ENCODE measurements around the gene USP2. TPM values are rescaled to one million over a fixed set of nuclear protein-coding genes. Genes with fewer than 3 reads are reported as not detected.
A peak's percentile ranks its signal among the peaks of the same experiment; 100 is the strongest.

The USP2 gene
- total and polyA plus RNA-seq, 4 experiments from 2014 or later: 0.17 to 0.22 (median 0.21) TPM; not detected in 1

DNA sequence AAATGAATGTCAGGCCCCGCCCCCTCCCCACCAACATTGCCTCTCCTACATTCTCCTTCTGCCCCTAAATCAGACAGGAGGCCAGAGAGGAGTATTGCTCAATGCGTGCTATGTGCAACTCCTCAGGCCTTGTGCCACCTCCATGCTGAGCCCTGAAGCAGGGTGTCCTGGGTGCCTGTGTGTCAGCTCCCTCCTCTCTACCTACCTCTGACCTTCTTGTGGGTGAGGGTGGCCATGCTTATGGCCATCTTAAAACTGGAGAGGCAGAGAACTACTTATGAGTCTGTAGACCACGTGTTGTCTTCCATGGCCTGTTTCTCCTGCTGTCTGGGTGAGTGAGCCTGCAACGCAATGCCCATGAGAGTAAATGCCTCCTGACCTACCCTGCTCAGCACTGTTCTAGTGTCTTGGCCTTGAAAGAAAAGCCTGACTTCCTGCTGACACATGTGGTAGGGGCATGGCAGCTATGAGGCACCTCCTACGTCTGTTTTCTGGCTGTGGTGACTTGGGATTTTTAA is 75.1 kb downstream of the USP2 start:
- H3K4me3 ChIP-seq (ENCODE audit: low read length in 2 of 2): no peak overlapping the region
- POLR2A ChIA-PET (ENCODE audit: partially characterized antibody): interaction anchor here (1.0 to 1.5 kb wide), 2 partner anchors 9 to 100 kb away, joined by 3 to 6 read pairs; partner anchors contain the start of gene CBL
- H3K36me3 ChIP-seq (ENCODE audit: insufficient read depth, low read length): peaks cover 27% of the 10 kb centered on the region
- H3K27ac ChIP-seq (ENCODE audit: low read depth, low read length): no peak overlapping the region
- Mint-ChIP-seq H3K36me3 (peaks cover 31 to 41% of the 10 kb centered on the region in 2 donors), H3K4me3 (peak overlapping the region in 6 of 8 donors; percentile 13 to 68 (median 50)), H3K9me3 (no peaks in the 10 kb centered on the region), H3K4me1 (peaks cover 12 to 25% (median 17%) of the 10 kb centered on the region in 4 donors), H3K27ac (peak overlapping the region; percentile 78 to 94 (median 87)), H3K27me3 (no peaks in the 10 kb centered on the region)
- peak in 2 of 5 donors; percentile 31 to 41 for DNase-seq
- CTCF ChIA-PET (ENCODE audit: partially characterized antibody): interaction anchor here (1.0 to 13.7 kb wide), 4 partner anchors 16 to 101 kb away, joined by 3 to 86 read pairs (median 6); partner anchors contain the start of gene CBL
- intact Hi-C loops (cut with micrococcal nuclease): no loop called here
- H3K9me3 ChIP-seq (ENCODE audit: control insufficient read depth in 1 of 2, low read length in 2 of 2): no peaks in the 10 kb centered on the region
- no peaks in the 10 kb centered on the region for H3K27me3 ChIP-seq (ENCODE audit: insufficient read depth, low read length)
- peaks cover 26% of the 10 kb centered on the region for H3K4me1 ChIP-seq (ENCODE audit: insufficient read depth, low read length)

- peaks cover 12 to 25% (median 18%) of the 10 kb centered on the region in 4 donors for H3K4me1 Mint-ChIP-seq
- Histone ChIP-seq H3K27me3 (ENCODE audit: insufficient read depth, low read length) (no peaks in the 10 kb centered on the region), H3K4me1 (ENCODE audit: insufficient read depth, low read length) (peaks cover 26% of the 10 kb centered on the region), H3K9me3 (ENCODE audit: control insufficient read depth in 1 of 2, low read length in 2 of 2) (no peaks in the 10 kb centered on the region), H3K27ac (ENCODE audit: low read depth, low read length) (no peak overlapping the region), H3K4me3 (ENCODE audit: low read length in 2 of 2) (no peak overlapping the region), H3K36me3 (ENCODE audit: insufficient read depth, low read length) (peaks cover 34% of the 10 kb centered on the region)
- ChIA-PET CTCF (ENCODE audit: partially characterized antibody) (interaction anchor here (1.0 to 13.7 kb wide), 4 partner anchors 17 to 100 kb away, joined by 3 to 86 read pairs (median 4); partner anchors contain the start of gene CBL), POLR2A (ENCODE audit: partially characterized antibody) (interaction anchor here (1.5 kb wide), 1 partner anchor 100 kb away, joined by 6 read pairs; the partner anchor contains the start of gene CBL)
- peak overlapping the region; percentile 60 to 94 (median 80) for H3K27ac Mint-ChIP-seq
- no peaks in the 10 kb centered on the region for H3K9me3 Mint-ChIP-seq
- DNase-seq: no peak
- peak overlapping the region in 4 of 8 donors; percentile 32 to 68 (median 44) for H3K4me3 Mint-ChIP-seq
- H3K27me3 Mint-ChIP-seq: no peaks in the 10 kb centered on the region
- intact Hi-C loops (cut with micrococcal nuclease): no loop called here
- peaks cover 38 to 48% of the 10 kb centered on the region in 2 donors for H3K36me3 Mint-ChIP-seq
Measured at GRCh38 chr11:119305556-119306372, 75.7 kb downstream of the USP2 start.

Small RNA genes within 50 kb of the gene (microRNA-seq; reads per million reads assigned to microRNA genes)
- not detected for gene MIR6756 (ENCODE audit: borderline microRNAs expressed, borderline number of aligned reads, borderline replicate concordance)

Other genes with a start within 250 kb of the USP2 start
- gene ABCG4, start 232.6 kb downstream of the USP2 start, total RNA-seq: under 1 TPM in 1 of 2 experiments, not detected in 1; 0.09 TPM
- gene ABCG4, start 232.6 kb downstream of the USP2 start, polyA plus RNA-seq: not detected
- 1 to 10 TPM; 8.8 to 9.2 TPM for gene NLRX1, start 213.0 kb downstream of the USP2 start, total RNA-seq
- 1 to 10 TPM; 5.5 to 7.4 TPM for gene NLRX1, start 213.0 kb downstream of the USP2 start, polyA plus RNA-seq
- 1 to 10 TPM in 1 of 2 experiments, under 1 TPM in 1; 0.86 to 1.1 TPM for gene NHERF4, start 196.2 kb downstream of the USP2 start, total RNA-seq
- not detected for gene NHERF4, start 196.2 kb downstream of the USP2 start, polyA plus RNA-seq
- gene CBL, start 175.4 kb downstream of the USP2 start, total RNA-seq: 10 to 100 TPM; 39.5 to 39.8 TPM
- gene CBL, start 175.4 kb downstream of the USP2 start, polyA plus RNA-seq: 10 to 100 TPM in 1 of 2 donors, 1 to 10 TPM in 1; 3.6 to 15.6 TPM
- gene MCAM, start 64.6 kb downstream of the USP2 start, total RNA-seq: under 1 TPM; 0.26 to 0.28 TPM
- gene MCAM, start 64.6 kb downstream of the USP2 start, polyA plus RNA-seq: under 1 TPM; 0.40 to 0.82 TPM
- gene RNF26, start 47.2 kb downstream of the USP2 start, total RNA-seq: 10 to 100 TPM; 17.5 to 18.3 TPM
- gene RNF26, start 47.2 kb downstream of the USP2 start, polyA plus RNA-seq: 10 to 100 TPM; 33.1 to 50.8 TPM
- not detected for gene C1QTNF5, start 40.8 kb downstream of the USP2 start, total RNA-seq
- not detected for gene C1QTNF5, start 40.8 kb downstream of the USP2 start, polyA plus RNA-seq
- not detected for gene MFRP, start 35.0 kb downstream of the USP2 start, total RNA-seq
- not detected for gene MFRP, start 35.0 kb downstream of the USP2 start, polyA plus RNA-seq
- gene THY1, start 41.5 kb upstream of the USP2 start, total RNA-seq: not detected
- gene THY1, start 41.5 kb upstream of the USP2 start, polyA plus RNA-seq: not detected

Measured in CD4-positive, alpha-beta memory T cell (primary cell).